Mucosa of descending colon (tissue), 3 donors: ENCODE data around the gene ZSWIM3. TPM values are rescaled to one million over a fixed set of nuclear protein-coding genes. Genes with fewer than 3 reads are reported as not detected.

Experiments used
- ATAC-seq: fragments of 200-7000 bp; cut with Tn5 transposase; one replicate; pipeline ENCODE4 v1.9.1; 2020; ENCODE audit warnings: mild to moderate bottlenecking, moderate library complexity
- DNase-seq, 3 donors: peaks; one replicate each; pipeline ENCODE4 v3.0.0-alpha.2; 2020
- H3K36me3 ChIP-seq: fragments of 200-600 bp; one replicate; pipeline ENCODE4 v1.8.0; 2021; ENCODE audit warnings: low read depth, mild to moderate bottlenecking
- H3K4me1 ChIP-seq: fragments of 200-600 bp; one replicate; pipeline ENCODE4 v1.8.0; 2021; ENCODE audit warnings: low read depth, mild to moderate bottlenecking
- H3K4me3 ChIP-seq: fragments of 200-600 bp; one replicate; pipeline ENCODE4 v1.8.0; 2021; ENCODE audit warnings: mild to moderate bottlenecking
- H3K9me3 ChIP-seq: fragments of 200-600 bp; one replicate; pipeline ENCODE4 v1.8.0; 2021; ENCODE audit warnings: mild to moderate bottlenecking
- CTCF ChIP-seq: fragments of 200-600 bp; IDR thresholded peaks from one replicate; pipeline ENCODE4 v1.8.0; 2022; ENCODE audit warnings: antibody characterized with exemption, mild to moderate bottlenecking
- intact Hi-C, 2 donors: fragments of 100-400 bp; cut with DNase I in 1 of 2; cut with micrococcal nuclease in 1 of 2; formaldehyde crosslinking; loops; one replicate each; pipeline versions ENCODE4 v1.11.0 to v1.11.1; 2022; cut with DNase I, micrococcal nuclease
- total RNA-seq, 3 donors: library from RNA; stranded (reverse); fragmentation: NEBNext Ultra II Directional in 2 of 3; extraction: Animal tissue kit (Norgen Biotek cat#: 25700) in 2 of 3; gene quantifications; one replicate each; pipeline versions ENCODE4 v1.2.1 to v1.2.4, GENCODE V29; 2021 to 2023
- donor health status: DM: no; HTN: no; CAD: no; lungs with moderate emphysema.
- donor health status: DM: no; HTN: no; CAD: no.
- donor health status: DM: no; HTN: yes; CAD: no.

The ZSWIM3 gene
- total RNA-seq, 3 donors from 2014 or later = 3.3 to 7.4 (median 5.7) TPM

- intact Hi-C loops = no loop called here
- no peak overlapping the region for H3K4me3 ChIP-seq
- no peaks in the 10 kb centered on the region for H3K9me3 ChIP-seq
- no peak for TF ChIP-seq CTCF
- no peaks in the 10 kb centered on the region for H3K4me1 ChIP-seq
- DNase-seq (peak in 2 of 3 donors; percentile 51 to 59), ATAC-seq (peak; percentile 55)
- H3K36me3 ChIP-seq = no peaks in the 10 kb centered on the region
Measured at GRCh38 chr20:45924391-45925261, 67.2 kb downstream of the ZSWIM3 start.

DNA sequence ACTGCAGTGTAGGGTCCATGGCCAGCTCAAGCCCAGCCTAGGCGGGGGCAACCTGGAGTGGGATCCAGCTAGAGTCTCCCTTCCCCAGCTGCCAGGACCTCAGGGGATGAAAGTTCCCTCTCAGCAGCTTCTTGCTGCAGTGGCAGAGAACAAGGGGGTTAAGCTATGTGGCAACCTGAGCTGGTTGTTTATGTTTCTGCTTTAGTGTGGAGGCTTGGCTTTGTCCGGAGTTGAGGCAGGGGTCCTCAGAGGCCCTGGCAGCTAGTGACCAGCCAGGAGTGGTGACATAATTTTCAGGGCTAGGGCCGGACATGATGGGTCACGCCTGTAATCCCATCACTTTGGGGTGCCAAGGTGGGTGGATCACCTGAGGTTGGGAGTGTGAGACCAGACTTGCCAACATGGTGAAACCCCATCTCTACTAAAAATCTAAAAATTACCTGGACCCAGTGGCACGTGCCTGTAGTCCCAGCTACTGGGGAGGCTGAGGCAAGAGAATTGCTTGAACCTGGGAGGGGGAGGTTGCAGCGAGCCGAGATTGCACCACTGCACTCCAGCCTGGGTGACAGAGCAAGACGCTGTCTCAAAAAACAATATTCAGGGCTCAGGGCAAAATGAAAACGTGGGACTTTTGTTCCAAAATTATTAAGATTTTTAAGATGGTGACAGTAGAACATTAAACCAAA lies 68.5 kb downstream of the ZSWIM3 start:
- DNase-seq = peak in 1 of 3 donors; percentile 36
- no peak for ATAC-seq
- intact Hi-C loops = no loop called here
- Histone ChIP-seq H3K36me3 (no peaks in the 10 kb centered on the region), H3K9me3 (no peaks in the 10 kb centered on the region), H3K4me1 (no peaks in the 10 kb centered on the region), H3K4me3 (no peak overlapping the region)
- TF ChIP-seq CTCF = no peak

- ATAC-seq (no peak), DNase-seq (no peak)
- H3K4me3 ChIP-seq = no peak overlapping the region
- H3K9me3 ChIP-seq = no peaks in the 10 kb centered on the region
- intact Hi-C loops = no loop called here
- TF ChIP-seq CTCF = no peak
- no peaks in the 10 kb centered on the region for H3K36me3 ChIP-seq
- H3K4me1 ChIP-seq = no peaks in the 10 kb centered on the region
Measured at GRCh38 chr20:45926731-45927070, 69.3 kb downstream of the ZSWIM3 start.

DNA sequence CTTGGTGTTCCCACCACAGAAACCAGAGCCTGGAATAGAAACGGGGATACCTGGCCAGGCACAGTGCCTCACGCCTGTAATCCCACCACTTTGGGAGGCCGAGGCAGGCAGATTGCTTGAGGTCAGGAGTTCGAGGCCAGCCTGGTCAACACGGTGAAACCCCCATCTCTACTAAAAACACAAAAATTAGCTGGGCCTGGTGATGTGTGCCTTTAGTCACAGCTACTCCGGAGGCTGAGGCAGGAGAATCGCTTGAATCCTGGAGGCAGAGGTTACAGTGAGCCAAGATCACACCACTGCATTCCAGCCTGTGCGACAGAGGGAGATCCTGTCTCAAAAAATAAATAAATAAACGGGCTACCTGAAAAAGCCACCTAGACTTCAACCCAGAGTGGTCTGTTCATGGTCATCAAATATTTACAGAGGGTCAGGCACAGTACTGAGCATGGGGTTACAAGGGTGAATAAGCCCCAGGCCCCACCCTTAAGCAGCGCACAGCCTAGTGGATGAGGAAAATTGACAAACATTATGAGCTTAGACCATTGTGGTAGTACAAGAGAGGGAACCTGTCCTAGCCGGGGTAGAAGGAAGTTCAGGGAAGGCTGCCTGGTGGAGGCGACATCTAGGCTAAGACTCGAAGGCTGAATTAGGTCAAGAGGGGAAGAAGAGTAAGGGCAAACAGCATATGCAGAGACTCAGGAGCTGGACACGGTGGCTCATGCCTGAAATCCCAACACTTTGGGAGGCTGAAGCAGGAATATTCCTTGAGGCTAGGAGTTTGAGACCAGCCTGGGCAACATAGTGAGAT lies 69.9 kb downstream of the ZSWIM3 start:
- no peak overlapping the region for H3K4me3 ChIP-seq
- H3K9me3 ChIP-seq = no peaks in the 10 kb centered on the region
- DNase-seq (no peak), ATAC-seq (peak; percentile 31)
- H3K4me1 ChIP-seq = no peaks in the 10 kb centered on the region
- intact Hi-C loops = no loop called here
- no peaks in the 10 kb centered on the region for H3K36me3 ChIP-seq
- TF ChIP-seq CTCF = no peak

Other genes with a start within 250 kb of the ZSWIM3 start
- not detected for gene WFDC10A, start 227.9 kb upstream of the ZSWIM3 start, total RNA-seq
- gene WFDC9, start 226.3 kb upstream of the ZSWIM3 start, total RNA-seq = not detected
- gene WFDC11, start 187.4 kb upstream of the ZSWIM3 start, total RNA-seq = not detected
- gene WFDC13, start 155.6 kb upstream of the ZSWIM3 start, total RNA-seq = not detected
- under 1 TPM in 1 of 3 donors, not detected in 2; 0.73 TPM for gene WFDC10B, start 152.6 kb upstream of the ZSWIM3 start, total RNA-seq
- not detected for gene SPINT4, start 135.3 kb upstream of the ZSWIM3 start, total RNA-seq
- gene WFDC3, start 65.7 kb upstream of the ZSWIM3 start, total RNA-seq = 1 to 10 TPM; 3.2 to 7.9 (median 5.1) TPM
- gene DNTTIP1, start 65.7 kb upstream of the ZSWIM3 start, total RNA-seq = 10 to 100 TPM; 32.7 to 59.5 (median 36.3) TPM
- 10 to 100 TPM in 1 of 3 donors, 1 to 10 TPM in 2; 4.7 to 41.1 (median 8.7) TPM for gene UBE2C, start 45.0 kb upstream of the ZSWIM3 start, total RNA-seq
- gene TNNC2, start 30.3 kb upstream of the ZSWIM3 start, total RNA-seq = 1 to 10 TPM; 2.1 to 5.4 (median 3.1) TPM
- 10 to 100 TPM; 13.8 to 31.5 (median 14.0) TPM for gene SNX21, start 23.8 kb upstream of the ZSWIM3 start, total RNA-seq
- 10 to 100 TPM; 31.1 to 61.0 (median 32.9) TPM for gene ACOT8, start 222 bp upstream of the ZSWIM3 start, total RNA-seq
- gene ZSWIM1, start 23.6 kb downstream of the ZSWIM3 start, total RNA-seq = 10 to 100 TPM; 11.3 to 12.6 (median 12.4) TPM
- gene SPATA25, start 30.0 kb downstream of the ZSWIM3 start, total RNA-seq = 1 to 10 TPM; 3.9 to 6.0 (median 4.1) TPM
- gene NEURL2, start 33.6 kb downstream of the ZSWIM3 start, total RNA-seq = 1 to 10 TPM; 4.2 to 9.1 (median 8.5) TPM
- 100 to 1,000 TPM; 292 to 542 (median 436) TPM for gene CTSA, start 33.7 kb downstream of the ZSWIM3 start, total RNA-seq
- gene PLTP, start 54.5 kb downstream of the ZSWIM3 start, total RNA-seq = 100 to 1,000 TPM in 2 of 3 donors, 10 to 100 TPM in 1; 15.0 to 141 (median 111) TPM
- 10 to 100 TPM; 29.2 to 37.8 (median 35.1) TPM for gene PCIF1, start 77.1 kb downstream of the ZSWIM3 start, total RNA-seq
- 10 to 100 TPM; 19.1 to 22.7 (median 20.1) TPM for gene ZNF335, start 114.6 kb downstream of the ZSWIM3 start, total RNA-seq
- 1 to 10 TPM in 2 of 3 donors, under 1 TPM in 1; 0.52 to 6.7 (median 1.2) TPM for gene MMP9, start 151.3 kb downstream of the ZSWIM3 start, total RNA-seq
- 1 to 10 TPM in 1 of 3 donors, not detected in 2; 2.5 TPM for gene SLC12A5, start 171.6 kb downstream of the ZSWIM3 start, total RNA-seq
- 10 to 100 TPM; 23.7 to 36.6 (median 24.2) TPM for gene NCOA5, start 232.3 kb downstream of the ZSWIM3 start, total RNA-seq